CD4-positive, alpha-beta memory T cell (primary cell): ENCODE data around the gene CBFA2T3. TPM values are rescaled to one million over a fixed set of nuclear protein-coding genes. Genes with fewer than 3 reads are reported as not detected.

ENCODE experiments used
- CTCF ChIA-PET: fragments of 350-600 bp; sonication (Branson Sonifier 250); formaldehyde crosslinking; loops from one replicate; lab custom pipeline; 2021; ENCODE audit warnings: inconsistent platforms; ENCODE audit not compliant: partially characterized antibody; lab: Charles Lee
- POLR2A ChIA-PET: fragments of 350-600 bp; sonication (Branson Sonifier 250); formaldehyde crosslinking; loops from one replicate; lab custom pipeline; 2021; ENCODE audit not compliant: partially characterized antibody; lab: Charles Lee
- DNase-seq, 5 donors: peaks; one replicate each; pipeline versions ENCODE4 v3.0.0 to v3.0.0-alpha.2; 2020 to 2022; ENCODE audit warnings: mixed read lengths in 1 of 5
- H3K27ac ChIP-seq: one replicate; pipeline ENCODE4 v1.7.0; 2013; ENCODE audit warnings: low read depth, low read length
- H3K27me3 ChIP-seq: 2 replicates; pipeline ENCODE4 v1.7.0; 2013; ENCODE audit warnings: mild to moderate bottlenecking, low read length, moderate library complexity; ENCODE audit not compliant: insufficient read depth
- H3K36me3 ChIP-seq: 2 replicates; pipeline ENCODE4 v1.7.0; 2013; ENCODE audit warnings: mild to moderate bottlenecking, low read length, moderate library complexity; ENCODE audit not compliant: insufficient read depth
- H3K4me1 ChIP-seq: 2 replicates; pipeline ENCODE4 v1.7.0; 2013; ENCODE audit warnings: mild to moderate bottlenecking, low read length, moderate library complexity; ENCODE audit not compliant: insufficient read depth
- H3K4me3 ChIP-seq, 2 donors: one replicate each; pipeline ENCODE4 v1.7.0; 2013; ENCODE audit warnings: low read length in 2 of 2, mild to moderate bottlenecking in 1 of 2
- H3K9me3 ChIP-seq, 2 donors: one replicate each; pipeline ENCODE4 v1.7.0; 2013; ENCODE audit warnings: low read length in 2 of 2, control low read depth in 1 of 2; ENCODE audit not compliant: control insufficient read depth in 1 of 2
- H3K27ac Mint-ChIP-seq, 7 donors: one replicate each; pipeline ENCODE4 v1.8.0; 2020 to 2021; ENCODE audit warnings: mixed read lengths in 7 of 7, mild to moderate bottlenecking in 6 of 7, inconsistent platforms in 3 of 7, moderate library complexity in 3 of 7
- H3K27me3 Mint-ChIP-seq, 2 donors: one replicate each; pipeline ENCODE4 v1.8.0; 2020 to 2021; ENCODE audit warnings: mixed read lengths in 2 of 2
- H3K36me3 Mint-ChIP-seq, 2 donors: one replicate each; pipeline ENCODE4 v1.8.0; 2020 to 2021; ENCODE audit warnings: mixed read lengths in 2 of 2, inconsistent platforms in 1 of 2, mild to moderate bottlenecking in 1 of 2
- H3K4me1 Mint-ChIP-seq, 4 donors: one replicate each; pipeline ENCODE4 v1.8.0; 2020 to 2021; ENCODE audit warnings: mixed read lengths in 4 of 4, mild to moderate bottlenecking in 1 of 4
- H3K4me3 Mint-ChIP-seq, 8 donors: one replicate each; pipeline ENCODE4 v1.8.0; 2020 to 2021; ENCODE audit warnings: mixed read lengths in 8 of 8, mild to moderate bottlenecking in 7 of 8, moderate library complexity in 6 of 8, inconsistent platforms in 3 of 8
- H3K9me3 Mint-ChIP-seq, 8 donors: one replicate each; pipeline ENCODE4 v1.8.0; 2020 to 2021; ENCODE audit warnings: mixed read lengths in 8 of 8, mild to moderate bottlenecking in 5 of 8, inconsistent platforms in 3 of 8, moderate library complexity in 1 of 8
- intact Hi-C: fragments of 100-400 bp; cut with micrococcal nuclease; formaldehyde crosslinking; loops from one replicate; pipeline ENCODE4 v1.15.1; 2023
- polyA plus RNA-seq, 2 donors: library from polyadenylated mRNA; unstranded; fragments of 300-500 nt; fragmentation: Illumina TruSeq; gene quantifications; one replicate each; pipeline ENCODE4 v1.2.3, GENCODE V29; 2021
- total RNA-seq, 2 experiments: library from RNA; stranded (reverse); gene quantifications; one replicate each; pipeline ENCODE4 v1.2.3, GENCODE V29; 2021

Gene CBFA2T3
- total and polyA plus RNA-seq, 4 experiments from 2014 or later = 0.11 to 0.14 TPM; not detected in 2

DNA sequence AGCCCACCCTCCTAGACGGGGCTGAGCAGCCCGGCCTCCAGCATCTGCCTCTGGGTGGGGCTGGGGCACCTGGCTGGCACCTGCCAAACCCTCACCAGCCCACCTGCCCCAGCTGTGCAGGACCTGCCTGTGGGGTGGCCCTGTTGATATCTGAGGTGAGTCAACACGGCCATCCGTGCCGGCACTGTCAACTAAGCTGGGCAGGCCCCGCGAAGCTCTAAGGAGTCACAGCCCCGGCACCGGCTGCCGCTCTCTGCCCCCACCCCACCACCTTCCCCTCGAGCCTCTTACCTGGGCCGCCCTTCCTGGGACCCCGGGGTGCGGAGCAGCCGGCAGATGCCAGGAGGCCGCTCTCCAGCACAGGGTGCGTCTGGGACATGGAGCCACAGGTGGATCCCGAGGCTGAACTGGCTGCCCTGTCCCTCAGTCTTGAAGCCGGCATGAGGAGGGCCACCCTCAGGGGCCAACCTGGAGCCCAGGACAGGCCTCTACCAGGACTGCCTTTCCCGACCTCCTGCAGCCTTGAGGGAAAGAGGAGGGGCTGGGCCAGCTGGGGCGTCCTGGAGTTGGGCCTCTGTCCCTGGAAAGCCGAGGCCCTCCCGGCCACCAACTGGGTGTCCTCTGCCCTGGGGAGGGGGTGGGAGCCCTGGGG, 515 bp downstream of the CBFA2T3 start:
- H3K4me1 Mint-ChIP-seq = peaks cover 0 to 5% (median 3%) of the 10 kb centered on the region in 4 donors
- H3K4me3 Mint-ChIP-seq = no peak overlapping the region
- peaks cover 16 to 25% of the 10 kb centered on the region in 2 donors for H3K27me3 Mint-ChIP-seq
- no peaks in the 10 kb centered on the region for H3K36me3 ChIP-seq
- no peaks in the 10 kb centered on the region for H3K36me3 Mint-ChIP-seq
- no peak for DNase-seq
- peaks cover 16% of the 10 kb centered on the region for H3K27me3 ChIP-seq
- H3K9me3 ChIP-seq = no peaks in the 10 kb centered on the region
- POLR2A ChIA-PET = no interaction called here
- H3K27ac Mint-ChIP-seq = peak overlapping the region in 1 of 7 donors; percentile 22
- intact Hi-C loops = no loop called here
- H3K4me1 ChIP-seq = no peaks in the 10 kb centered on the region
- no peak overlapping the region for H3K27ac ChIP-seq
- H3K9me3 Mint-ChIP-seq = no peaks in the 10 kb centered on the region
- CTCF ChIA-PET = no interaction called here
- no peak overlapping the region for H3K4me3 ChIP-seq

DNA sequence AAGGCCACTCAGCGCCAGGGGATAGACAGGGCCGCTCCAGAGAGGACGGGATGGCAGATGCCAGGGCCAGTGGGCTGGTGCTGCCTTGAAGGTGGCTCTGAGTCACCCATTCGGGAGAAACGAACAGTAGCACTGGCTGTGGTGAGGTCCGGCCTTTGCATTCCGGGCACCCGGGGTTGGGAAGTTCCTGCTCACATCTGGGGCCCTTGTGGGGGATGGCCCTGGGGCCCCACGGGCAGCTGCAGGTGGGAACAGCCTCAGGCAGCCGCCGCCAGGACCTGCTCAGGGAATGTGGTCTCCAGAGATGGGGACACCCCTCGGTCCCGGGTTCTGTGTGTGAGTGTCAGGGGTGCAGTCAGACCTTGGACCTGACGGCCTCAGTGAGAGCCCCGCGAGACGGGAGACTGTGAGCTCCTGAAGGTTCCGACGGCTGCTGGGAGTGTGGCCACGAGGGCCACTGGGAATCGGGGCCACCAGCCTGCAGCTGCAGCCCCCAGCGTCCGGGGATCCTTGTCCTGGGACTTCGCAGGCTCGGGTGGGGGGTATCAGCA, 1.4 kb downstream of the CBFA2T3 start:
- ChIA-PET CTCF (no interaction called here), POLR2A (no interaction called here)
- no peaks in the 10 kb centered on the region for H3K36me3 Mint-ChIP-seq
- DNase-seq = no peak
- peaks cover 17 to 26% of the 10 kb centered on the region in 2 donors for H3K27me3 Mint-ChIP-seq
- H3K4me1 Mint-ChIP-seq = peaks cover 0 to 5% (median 3%) of the 10 kb centered on the region in 4 donors
- H3K27ac ChIP-seq = no peak overlapping the region
- H3K27ac Mint-ChIP-seq = no peak overlapping the region
- intact Hi-C loops = no loop called here
- no peak overlapping the region for H3K4me3 ChIP-seq
- no peaks in the 10 kb centered on the region for H3K36me3 ChIP-seq
- H3K4me1 ChIP-seq = no peaks in the 10 kb centered on the region
- H3K4me3 Mint-ChIP-seq = no peak overlapping the region
- no peaks in the 10 kb centered on the region for H3K9me3 ChIP-seq
- H3K9me3 Mint-ChIP-seq = no peaks in the 10 kb centered on the region
- H3K27me3 ChIP-seq = peaks cover 16% of the 10 kb centered on the region

DNA sequence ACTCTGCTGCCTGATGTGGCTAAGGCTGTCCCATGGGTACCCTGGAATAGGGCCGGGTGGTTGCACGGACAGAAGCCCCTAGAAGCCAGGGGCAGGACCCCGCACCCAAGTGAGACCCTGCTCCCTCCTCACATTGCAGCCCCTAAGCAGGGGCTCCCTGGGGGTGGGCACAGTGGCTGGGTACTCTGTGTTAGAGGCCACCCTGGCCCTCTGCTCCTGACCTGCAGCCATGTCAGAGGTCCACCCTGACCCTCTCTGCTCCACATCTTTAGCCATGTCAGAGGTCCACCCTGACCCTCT, 2.1 kb downstream of the CBFA2T3 start:
- Histone ChIP-seq H3K4me3 (no peak overlapping the region), H3K27ac (no peak overlapping the region), H3K9me3 (no peaks in the 10 kb centered on the region), H3K27me3 (peaks cover 16% of the 10 kb centered on the region), H3K36me3 (no peaks in the 10 kb centered on the region), H3K4me1 (no peaks in the 10 kb centered on the region)
- intact Hi-C loops = no loop called here
- Mint-ChIP-seq H3K27ac (no peak overlapping the region), H3K4me1 (peaks cover 0 to 5% (median 3%) of the 10 kb centered on the region in 4 donors), H3K36me3 (no peaks in the 10 kb centered on the region), H3K9me3 (no peaks in the 10 kb centered on the region), H3K27me3 (peaks cover 20 to 27% of the 10 kb centered on the region in 2 donors), H3K4me3 (no peak overlapping the region)
- POLR2A ChIA-PET = no interaction called here
- DNase-seq = no peak
- CTCF ChIA-PET = no interaction called here

DNA sequence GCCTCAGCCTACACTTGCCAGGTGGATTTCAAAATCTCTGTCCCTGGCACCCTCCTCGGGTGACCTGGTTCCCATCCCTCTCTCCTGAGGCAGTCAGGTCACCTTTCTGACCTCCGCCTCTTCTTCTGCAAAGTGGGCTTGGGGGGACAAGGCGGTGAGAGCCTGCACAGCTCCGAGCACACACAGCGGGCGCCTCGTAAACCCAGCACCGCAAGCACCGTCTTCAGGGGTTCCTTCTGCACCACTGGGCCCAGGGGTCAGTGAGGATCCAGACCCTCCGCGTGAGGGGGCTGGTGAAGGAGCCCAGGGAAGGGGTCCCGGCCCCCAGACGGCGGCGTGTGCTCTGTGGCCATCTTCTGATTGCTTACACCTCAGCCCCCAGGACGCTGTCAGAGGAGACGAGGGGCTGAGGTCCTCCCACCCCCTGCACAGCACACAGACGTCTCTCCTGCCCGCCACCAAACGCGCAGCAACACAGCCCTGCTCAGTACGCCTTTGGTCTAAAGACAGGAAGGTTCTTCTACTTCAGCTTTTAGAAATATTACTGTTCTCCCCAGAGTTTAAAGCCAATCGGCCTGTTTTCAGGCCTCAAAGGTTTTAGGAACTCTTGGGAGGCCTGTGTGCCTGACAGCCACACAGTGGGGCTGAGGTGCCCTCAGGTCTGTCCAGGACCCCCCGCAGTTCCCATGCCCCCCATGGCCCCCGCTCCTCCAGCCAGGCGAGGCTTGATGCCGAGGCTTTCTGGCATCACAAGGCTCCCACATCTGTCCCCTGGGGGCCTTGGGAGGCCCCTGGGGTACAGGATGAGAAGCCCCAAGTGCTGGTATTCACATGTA, 2.7 kb downstream of the CBFA2T3 start:
- Mint-ChIP-seq H3K36me3 (no peaks in the 10 kb centered on the region), H3K27me3 (peaks cover 20 to 27% of the 10 kb centered on the region in 2 donors), H3K27ac (peak overlapping the region in 1 of 7 donors; percentile 23), H3K4me3 (no peak overlapping the region), H3K9me3 (no peaks in the 10 kb centered on the region), H3K4me1 (peaks cover 0 to 5% (median 3%) of the 10 kb centered on the region in 4 donors)
- Histone ChIP-seq H3K9me3 (no peaks in the 10 kb centered on the region), H3K4me1 (no peaks in the 10 kb centered on the region), H3K4me3 (no peak overlapping the region), H3K27me3 (peaks cover 16% of the 10 kb centered on the region), H3K27ac (no peak overlapping the region), H3K36me3 (no peaks in the 10 kb centered on the region)
- no peak for DNase-seq
- CTCF ChIA-PET = no interaction called here
- POLR2A ChIA-PET = no interaction called here
- intact Hi-C loops = no loop called here

DNA sequence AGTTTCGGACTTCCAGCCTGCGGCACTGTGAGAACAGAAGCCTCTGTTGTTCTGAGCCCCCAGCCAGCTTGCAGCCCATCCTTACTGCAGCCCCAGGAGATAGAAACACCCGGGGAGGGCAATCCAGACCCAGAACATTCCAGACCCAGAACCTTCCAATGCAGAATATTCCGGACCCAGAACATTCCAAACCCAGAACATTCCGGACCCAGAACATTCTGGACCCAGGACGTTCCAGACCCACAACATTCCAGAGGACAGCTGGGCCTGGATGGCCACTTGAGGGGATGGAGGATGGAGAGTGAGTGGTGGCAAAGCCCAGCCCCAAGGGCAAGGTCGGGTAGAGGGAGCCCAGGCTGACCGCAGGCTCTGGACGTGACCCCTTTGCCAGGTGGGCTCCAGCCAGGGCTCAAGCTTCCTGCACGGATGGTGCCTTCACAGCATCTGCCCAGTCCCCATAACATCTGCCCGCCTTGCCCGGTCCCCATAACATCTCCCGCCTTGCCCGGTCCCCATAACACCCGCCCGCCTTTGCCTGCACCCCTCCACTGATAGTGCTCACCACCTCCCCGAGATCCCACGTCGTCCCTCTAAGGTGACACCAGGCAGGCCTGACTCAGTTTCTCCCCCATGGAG, 3.5 kb downstream of the CBFA2T3 start:
- CTCF ChIA-PET = no interaction called here
- H3K27me3 Mint-ChIP-seq = peaks cover 18 to 25% of the 10 kb centered on the region in 2 donors

DNA sequence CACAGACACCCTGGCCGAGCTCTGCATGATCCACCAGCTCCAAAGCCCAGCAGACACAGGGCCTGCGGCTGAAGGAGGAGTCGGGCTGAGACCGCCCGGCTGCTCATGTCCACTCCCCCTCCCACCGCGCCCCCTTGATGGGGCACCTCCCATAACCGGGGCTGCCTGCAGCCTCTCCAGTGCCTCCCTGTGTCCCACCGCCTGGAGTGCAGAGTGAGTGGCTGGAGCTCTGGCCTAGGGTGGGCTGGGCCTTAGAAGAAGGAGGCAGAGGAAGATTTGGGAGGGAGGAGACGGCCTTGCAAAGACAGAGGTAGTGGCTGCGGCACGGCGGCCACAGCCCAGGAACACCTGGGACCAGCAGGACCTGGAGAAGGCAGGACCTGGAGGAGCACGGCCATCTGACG, 4.0 kb downstream of the CBFA2T3 start:
- intact Hi-C loops = no loop called here
- H3K4me1 ChIP-seq = peaks cover 5% of the 10 kb centered on the region
- ChIA-PET POLR2A (no interaction called here), CTCF (no interaction called here)
- H3K36me3 ChIP-seq = no peaks in the 10 kb centered on the region
- DNase-seq = no peak
- H3K4me3 ChIP-seq = no peak overlapping the region
- no peaks in the 10 kb centered on the region for H3K36me3 Mint-ChIP-seq
- no peak overlapping the region for H3K27ac Mint-ChIP-seq
- no peak overlapping the region for H3K4me3 Mint-ChIP-seq
- no peaks in the 10 kb centered on the region for H3K9me3 Mint-ChIP-seq
- peaks cover 18 to 25% of the 10 kb centered on the region in 2 donors for H3K27me3 Mint-ChIP-seq
- H3K4me1 Mint-ChIP-seq = peaks cover 0 to 6% (median 3%) of the 10 kb centered on the region in 4 donors
- H3K27me3 ChIP-seq = peaks cover 12% of the 10 kb centered on the region
- no peak overlapping the region for H3K27ac ChIP-seq
- H3K9me3 ChIP-seq = no peaks in the 10 kb centered on the region

More for the DNA sequence above, 3.5 kb downstream of the CBFA2T3 start:
- H3K36me3 Mint-ChIP-seq = no peaks in the 10 kb centered on the region
- H3K4me1 Mint-ChIP-seq = peaks cover 0 to 5% (median 3%) of the 10 kb centered on the region in 4 donors
- intact Hi-C loops = no loop called here
- Histone ChIP-seq H3K36me3 (no peaks in the 10 kb centered on the region), H3K4me1 (no peaks in the 10 kb centered on the region), H3K4me3 (no peak overlapping the region), H3K27ac (no peak overlapping the region), H3K9me3 (no peaks in the 10 kb centered on the region), H3K27me3 (peaks cover 16% of the 10 kb centered on the region)
- POLR2A ChIA-PET = no interaction called here
- H3K27ac Mint-ChIP-seq = no peak overlapping the region
- DNase-seq = no peak
- H3K4me3 Mint-ChIP-seq = no peak overlapping the region
- H3K9me3 Mint-ChIP-seq = no peaks in the 10 kb centered on the region

DNA sequence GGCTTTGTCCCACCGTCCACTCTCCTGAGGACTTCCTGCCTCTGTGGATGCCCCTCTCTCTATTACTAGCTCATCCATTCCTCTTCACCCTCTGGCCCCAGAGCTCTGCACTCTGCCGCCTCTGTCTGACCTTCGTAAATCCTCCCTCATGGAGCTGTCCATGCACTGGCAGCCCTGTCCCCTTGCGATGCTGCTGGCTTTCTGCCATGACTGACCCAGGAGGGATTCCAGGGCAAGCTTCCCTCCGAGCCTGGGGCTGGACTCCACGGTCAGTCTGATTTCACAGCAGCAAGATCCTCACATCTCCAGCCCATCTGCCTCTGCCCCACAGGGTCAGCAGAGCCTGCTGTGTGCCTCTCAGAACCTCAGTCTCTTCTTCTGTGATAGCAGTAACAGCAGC, 4.7 kb downstream of the CBFA2T3 start:
- Histone ChIP-seq H3K9me3 (no peaks in the 10 kb centered on the region), H3K36me3 (no peaks in the 10 kb centered on the region), H3K4me1 (peaks cover 12% of the 10 kb centered on the region), H3K27ac (no peak overlapping the region), H3K27me3 (peaks cover 8% of the 10 kb centered on the region), H3K4me3 (no peak overlapping the region)
- CTCF ChIA-PET = no interaction called here
- no peaks in the 10 kb centered on the region for H3K36me3 Mint-ChIP-seq
- POLR2A ChIA-PET = no interaction called here
- no peak overlapping the region for H3K4me3 Mint-ChIP-seq
- intact Hi-C loops = no loop called here
- H3K27me3 Mint-ChIP-seq = peaks cover 19 to 27% of the 10 kb centered on the region in 2 donors
- H3K4me1 Mint-ChIP-seq = peaks cover 1 to 13% (median 7%) of the 10 kb centered on the region in 4 donors
- no peak overlapping the region for H3K27ac Mint-ChIP-seq
- no peak for DNase-seq
- H3K9me3 Mint-ChIP-seq = no peaks in the 10 kb centered on the region
